Lower leg skin (tissue), 4 donors: ENCODE measurements around the gene GOLGA3. TPM values are rescaled to one million over a fixed set of nuclear protein-coding genes. Genes with fewer than 3 reads are reported as not detected.
"Not testable (repeated sequence)": the region's sequence is repeated elsewhere in the genome, so short reads cannot be mapped to it uniquely, and the experiment has no call there.

ENCODE experiments used
- DNase-seq, 2 donors: peaks; one replicate each; pipeline ENCODE4 v3.0.0-alpha.2; 2019; ENCODE audit warnings: low spot score in 2 of 2
- H3K4me3 ChIP-seq: fragments of 200-600 bp; sonication (generic); 2 replicates; pipeline ENCODE4 v1.5.1; 2017; ENCODE audit warnings: mild to moderate bottlenecking, low read depth; ENCODE audit not compliant: poor library complexity, severe bottlenecking
- CTCF ChIP-seq, 3 donors: fragments of 450-650 bp; IDR thresholded peaks; one replicate each; pipeline ENCODE4 v1.5.1; 2016; ENCODE audit warnings: antibody characterized with exemption in 3 of 3, mild to moderate bottlenecking in 3 of 3, moderate library complexity in 2 of 3
- POLR2A ChIP-seq, 2 donors: fragments of 450-650 bp; IDR thresholded peaks; one replicate each; pipeline ENCODE4 v1.6.1; 2016 to 2017; ENCODE audit warnings: antibody characterized with exemption in 2 of 2, mild to moderate bottlenecking in 1 of 2, moderate library complexity in 1 of 2
- WGBS, 2 donors: methylation state at CpG; one replicate each; pipeline ENCODE4 v1.1.5; 2018; 5-methylcytosine and 5-hydroxymethylcytosine counted together
- intact Hi-C: fragments of 100-400 bp; cut with DNase I; formaldehyde crosslinking; loops from one replicate; pipeline ENCODE4 v1.15.0; 2023; ENCODE audit warnings: low total_unique reads
- total RNA-seq, 4 donors: library from RNA; depleted of rRNA; stranded (reverse); fragments of >200 nt; gene quantifications; one replicate each; pipeline ENCODE4 v1.1.0, GENCODE V29; 2016

GOLGA3 gene
- total RNA-seq, 4 donors from 2014 or later: 44.5 to 81.0 (median 74.7) TPM

- 82 to 83% methylated on average over 22 of the region's 22 CpGs for WGBS, 2 donors
- no peak overlapping the region for H3K4me3 ChIP-seq
- intact Hi-C loops: no loop called here
- TF ChIP-seq POLR2A (IDR thresholded peaks at IDR 0.05): no peak
- TF ChIP-seq CTCF (IDR thresholded peaks at IDR 0.05): no peak
- peak in 1 of 2 donors; percentile 60 for DNase-seq
Measured at GRCh38 chr12:132783917-132784531, 44.6 kb downstream of the GOLGA3 start.

DNA sequence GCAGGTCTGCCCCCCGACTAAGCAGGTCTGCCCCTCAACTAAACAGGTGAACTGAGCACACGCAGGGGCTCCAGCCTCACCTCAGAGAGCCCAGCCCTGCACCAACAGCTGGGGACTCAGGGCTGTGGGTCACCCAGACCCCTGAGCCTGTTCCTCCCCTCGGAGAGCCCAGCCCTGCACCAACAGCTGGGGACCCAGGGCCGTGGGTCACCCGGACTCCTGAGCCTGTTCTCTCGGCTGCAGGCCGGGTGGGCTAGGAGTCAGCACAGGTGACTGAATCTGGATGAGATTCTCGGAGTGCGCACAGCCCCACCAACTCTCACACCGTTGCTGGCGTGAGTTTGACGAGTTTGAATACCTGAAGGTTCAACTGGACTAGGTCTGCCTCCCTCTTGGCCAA lies 46.7 kb downstream of the GOLGA3 start:
- no peak for DNase-seq
- TF ChIP-seq POLR2A (IDR thresholded peaks at IDR 0.05): no peak
- no peak for TF ChIP-seq CTCF (IDR thresholded peaks at IDR 0.05)
- intact Hi-C loops: no loop called here
- WGBS, 2 donors: 87 to 96% methylated on average over 10 to 12 of the region's 12 CpGs
- no peak overlapping the region for H3K4me3 ChIP-seq

DNA sequence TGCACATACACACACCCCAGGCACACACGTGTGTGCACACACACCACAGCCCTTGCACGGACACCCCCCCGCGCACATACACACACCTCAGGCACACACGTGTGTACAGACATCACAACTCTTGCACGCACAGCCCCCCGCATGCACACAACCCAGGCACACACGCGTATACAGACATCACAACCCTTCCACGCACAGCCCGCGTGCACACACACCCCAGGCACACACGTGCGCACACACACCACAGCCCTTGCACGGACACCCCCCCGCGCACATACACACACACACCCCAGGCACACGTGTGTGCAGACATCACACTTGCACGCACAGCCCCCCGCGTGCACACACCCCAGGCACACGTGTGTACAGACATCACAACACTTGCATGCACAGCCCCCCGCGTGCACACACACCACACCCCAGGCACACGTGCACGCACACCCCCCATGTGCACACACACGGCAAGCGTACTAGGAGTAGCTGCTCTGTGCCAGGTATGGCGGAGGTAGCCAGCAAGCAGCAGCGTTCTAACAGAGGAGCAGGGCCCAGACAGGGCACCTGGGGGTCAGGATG lies 48.8 kb downstream of the GOLGA3 start:
- WGBS, 2 donors: 96 to 97% methylated on average over 29 to 30 of the region's 30 CpGs
- TF ChIP-seq CTCF (IDR thresholded peaks at IDR 0.05) (no peak), POLR2A (IDR thresholded peaks at IDR 0.05) (no peak)
- intact Hi-C loops: no loop called here
- no peak overlapping the region for H3K4me3 ChIP-seq
- DNase-seq: no peak

- H3K4me3 ChIP-seq: no peak overlapping the region
- DNase-seq: no peak
- TF ChIP-seq CTCF (IDR thresholded peaks at IDR 0.05) (no peak), POLR2A (IDR thresholded peaks at IDR 0.05) (no peak)
- WGBS, 2 donors: 92 to 93% methylated on average over 18 to 20 of the region's 20 CpGs
- intact Hi-C loops: no loop called here
Measured at GRCh38 chr12:132777614-132778013, 51.1 kb downstream of the GOLGA3 start.

- WGBS, 2 donors: 81 to 86% methylated on average over 29 of the region's 29 CpGs
- intact Hi-C loops: no loop called here
- no peak overlapping the region for H3K4me3 ChIP-seq
- TF ChIP-seq CTCF (IDR thresholded peaks at IDR 0.05) (no peak), POLR2A (IDR thresholded peaks at IDR 0.05) (no peak)
- no peak for DNase-seq
Measured at GRCh38 chr12:132776816-132777568, 51.7 kb downstream of the GOLGA3 start.

- DNase-seq, H3K4me3 ChIP-seq, intact Hi-C loops: not testable (repeated sequence)
- WGBS, 2 donors: 85% methylated on average over 12 of the region's 12 CpGs
Measured at GRCh38 chr12:132776230-132776625, 52.4 kb downstream of the GOLGA3 start.
